Activated CD4-positive, alpha-beta T cell treated with anti-CD3 and anti-CD28 coated beads, Interleukin-2, amount 50 U/mL, for 4 hours (primary cell): ENCODE measurements around the gene IQCE.

Experiments
- DNase-seq, 2 experiments: peaks; one replicate each; pipeline ENCODE4 v3.0.0-alpha.2; 2020

IQCE gene

GRCh38 chr7:2621061-2621828, 62.5 kb downstream of the IQCE start:
- DNase-seq, result no peak

GRCh38 chr7:2621948-2622640, 63.3 kb downstream of the IQCE start:
- DNase-seq, result no peak

GRCh38 chr7:2622869-2623697, 64.3 kb downstream of the IQCE start:
- DNase-seq, result no peak

- no peak for DNase-seq
Observed at GRCh38 chr7:2623698-2624014, 64.9 kb downstream of the IQCE start.

- DNase-seq, result no peak
Observed at GRCh38 chr7:2624293-2624886, 65.6 kb downstream of the IQCE start.

- DNase-seq, result no peak
Observed at GRCh38 chr7:2626498-2627117, 67.8 kb downstream of the IQCE start.

GRCh38 chr7:2627258-2628129, 68.7 kb downstream of the IQCE start:
- no peak for DNase-seq

GRCh38 chr7:2628130-2628482, 69.3 kb downstream of the IQCE start:
- no peak for DNase-seq

GRCh38 chr7:2628891-2629290, 70.1 kb downstream of the IQCE start:
- no peak for DNase-seq

- DNase-seq, result no peak
Observed at GRCh38 chr7:2629746-2630681, 71.2 kb downstream of the IQCE start.

GRCh38 chr7:2631946-2632732, 73.4 kb downstream of the IQCE start, which contains the start of gene TTYH3:
TTYH3 (plus strand) TSS chr7:2631986; CDS start chr7:2632156, 170 bp downstream.
- peak in 1 of 2 experiments; percentile 41 for DNase-seq

GRCh38 chr7:2632733-2633537, 74.2 kb downstream of the IQCE start:
- peak in 1 of 2 experiments; percentile 35 for DNase-seq

- DNase-seq, result peak; percentile 20 to 32
Observed at GRCh38 chr7:2633538-2634266, 74.9 kb downstream of the IQCE start.

- no peak for DNase-seq
Observed at GRCh38 chr7:2634267-2635145, 75.7 kb downstream of the IQCE start.

GRCh38 chr7:2635148-2635668, 76.4 kb downstream of the IQCE start:
- no peak for DNase-seq

GRCh38 chr7:2635810-2636701, 77.3 kb downstream of the IQCE start:
- no peak for DNase-seq
